ENCODE results near the gene TMEM121.

GRCh38 chr14:105554022-105554421, 27.6 kb downstream of the TMEM121 start:
- TF ChIP-seq POLR2A (IDR thresholded peaks at IDR 0.05; ENCODE audit: low read length) (no peak), GATA1 (IDR thresholded peaks at IDR 0.05; ENCODE audit: low read depth, low read length) (no peak)
